ENCODE measurements around the gene STX3.
"Not testable (repeated sequence)": the region's sequence is repeated elsewhere in the genome, so short reads cannot be mapped to it uniquely, and the experiment has no call there.

Gene STX3

DNA sequence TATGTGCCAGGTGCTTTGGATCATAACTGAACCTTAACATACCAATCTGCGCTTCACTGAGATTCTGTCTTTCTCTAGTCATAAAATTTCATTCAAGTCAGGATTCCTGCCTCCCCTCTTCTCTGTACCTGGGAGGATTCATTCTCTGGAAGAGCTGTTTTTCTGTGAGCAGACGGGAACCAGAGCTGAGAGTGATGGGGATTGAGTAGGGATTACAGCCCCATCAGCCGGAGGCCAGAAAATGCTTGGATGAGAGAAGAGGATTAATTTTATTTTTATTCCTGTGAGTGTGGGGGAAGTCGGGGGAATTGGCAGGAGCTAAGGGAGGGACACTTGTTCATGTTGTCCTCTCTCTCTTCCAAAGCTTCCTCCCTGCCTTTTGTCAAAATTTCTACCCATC lies 4.7 kb downstream of the STX3 start:
- DNase-seq, result no peak

DNA sequence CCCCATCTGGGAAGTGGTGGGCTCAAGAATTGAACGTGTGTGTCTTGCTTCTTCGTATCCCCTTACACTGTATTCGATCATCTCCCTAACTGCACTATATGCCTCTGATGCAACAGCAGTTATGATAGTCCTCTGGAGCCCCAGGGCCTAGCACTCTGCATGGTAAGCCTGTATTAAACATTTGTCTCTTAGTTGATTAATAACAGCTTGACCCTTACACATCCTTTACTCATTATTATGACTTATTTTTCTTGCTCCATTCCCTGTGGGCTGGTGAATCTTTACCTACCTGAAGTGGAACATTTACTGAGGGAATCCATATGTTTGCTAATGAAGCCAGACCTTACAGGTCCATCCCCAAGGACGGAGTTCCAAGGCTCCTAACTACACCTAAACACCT lies 5.6 kb downstream of the STX3 start:
- no peak for DNase-seq

- DNase-seq, result no peak
Measured at GRCh38 chr11:59761993-59762392, 6.8 kb downstream of the STX3 start.

- DNase-seq, result no peak
Measured at GRCh38 chr11:59765068-59765735, 10.0 kb downstream of the STX3 start.

DNA sequence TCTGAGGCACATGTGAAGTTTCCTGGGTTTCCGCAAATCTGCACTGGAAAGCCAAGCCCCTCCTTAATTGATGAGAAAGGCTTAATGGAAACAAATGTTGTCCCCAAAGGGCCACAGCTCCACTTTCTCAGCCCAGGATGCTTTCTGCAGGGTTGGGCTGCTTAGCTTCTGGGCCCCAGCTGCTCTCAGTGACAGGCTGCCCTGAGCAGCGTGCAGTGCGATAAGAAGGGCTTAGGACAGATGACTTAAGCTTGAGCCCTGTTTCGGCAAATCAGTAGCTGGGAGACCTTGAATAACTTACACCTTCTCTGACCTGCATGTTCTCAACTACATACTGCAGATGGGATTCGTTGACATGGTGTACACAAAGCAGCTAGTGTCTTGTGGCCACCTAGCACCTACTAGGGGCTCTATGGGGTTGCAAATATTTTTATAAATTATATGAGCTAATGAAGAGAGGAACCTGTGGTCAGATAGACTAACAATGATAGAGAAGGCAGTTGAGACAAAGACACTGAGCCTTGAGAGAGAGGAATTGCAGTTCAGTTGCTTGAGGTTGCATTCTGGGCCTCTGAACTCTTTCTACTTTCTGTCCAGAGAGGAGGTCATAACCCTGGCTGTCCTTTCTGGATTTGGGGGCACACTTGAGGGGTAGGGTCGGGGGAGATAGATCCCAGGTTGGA lies 11.5 kb downstream of the STX3 start:
- DNase-seq, result no peak

- DNase-seq, result no peak
Measured at GRCh38 chr11:59767225-59767611, 12.0 kb downstream of the STX3 start.

GRCh38 chr11:59769111-59769510 lies 13.9 kb downstream of the STX3 start:
- no peak for DNase-seq

- no peak for DNase-seq
Measured at GRCh38 chr11:59769828-59770227, 14.7 kb downstream of the STX3 start.

- no peak for DNase-seq
Measured at GRCh38 chr11:59770319-59770718, 15.1 kb downstream of the STX3 start.

- DNase-seq, result no peak
Measured at GRCh38 chr11:59770869-59771268, 15.7 kb downstream of the STX3 start.

- DNase-seq, result no peak
Measured at GRCh38 chr11:59771605-59772004, 16.4 kb downstream of the STX3 start.

DNA sequence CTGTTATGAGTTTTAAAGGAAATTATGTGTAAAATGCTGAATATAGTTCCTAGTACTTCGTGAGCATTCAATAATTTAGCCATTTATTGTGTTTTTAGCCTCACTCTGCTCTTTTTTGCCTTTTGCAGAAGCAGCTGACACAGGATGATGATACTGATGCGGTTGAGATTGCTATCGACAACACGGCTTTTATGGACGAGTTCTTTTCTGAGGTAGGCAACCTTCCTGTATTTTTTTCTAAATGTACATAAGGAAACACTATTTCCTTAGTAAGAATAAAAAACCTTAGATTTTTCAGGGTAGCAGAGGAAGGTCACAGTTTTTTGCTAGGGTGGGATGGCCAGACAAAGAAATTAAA lies 17.9 kb downstream of the STX3 start:
- no peak for DNase-seq

DNA sequence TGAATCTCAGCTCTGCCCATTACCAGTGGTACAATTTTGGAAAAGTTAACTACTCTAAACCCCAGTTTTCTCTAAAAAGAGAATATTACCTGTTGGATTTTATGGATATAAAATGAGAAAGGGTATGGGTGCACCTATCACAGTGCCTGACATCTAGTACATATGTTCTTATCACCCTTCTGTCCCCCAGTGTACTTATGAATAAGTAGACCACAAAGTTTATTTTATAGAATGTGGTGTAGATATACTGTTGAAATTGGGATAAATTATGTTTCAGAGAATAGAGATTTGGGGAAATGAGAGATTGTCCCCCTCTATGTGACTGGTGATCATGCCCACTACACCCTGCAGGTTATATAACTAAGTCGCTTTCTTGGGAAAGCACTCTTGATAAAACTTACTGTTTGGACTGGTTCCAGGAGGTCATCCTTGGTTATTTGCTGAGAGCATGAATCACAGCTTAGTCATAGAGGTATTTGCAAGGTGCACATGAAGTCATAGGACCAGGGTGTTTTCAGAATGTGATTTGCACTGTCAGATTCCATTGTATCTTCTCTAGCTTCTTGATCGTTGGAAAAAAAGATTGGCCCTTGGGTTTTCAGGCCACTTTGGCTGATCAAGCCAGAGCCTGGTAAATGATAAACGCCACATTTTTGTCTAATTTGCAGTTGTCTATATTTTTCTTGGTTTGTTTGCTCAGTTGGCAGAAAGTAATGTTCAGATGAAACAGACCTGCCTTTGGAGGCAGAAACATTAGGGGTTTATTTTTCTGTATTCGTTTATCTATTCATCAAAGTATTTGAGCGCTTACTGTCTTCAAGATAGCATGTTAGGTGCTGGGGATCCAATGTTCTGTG lies 21.3 kb downstream of the STX3 start:
- no peak for DNase-seq

DNA sequence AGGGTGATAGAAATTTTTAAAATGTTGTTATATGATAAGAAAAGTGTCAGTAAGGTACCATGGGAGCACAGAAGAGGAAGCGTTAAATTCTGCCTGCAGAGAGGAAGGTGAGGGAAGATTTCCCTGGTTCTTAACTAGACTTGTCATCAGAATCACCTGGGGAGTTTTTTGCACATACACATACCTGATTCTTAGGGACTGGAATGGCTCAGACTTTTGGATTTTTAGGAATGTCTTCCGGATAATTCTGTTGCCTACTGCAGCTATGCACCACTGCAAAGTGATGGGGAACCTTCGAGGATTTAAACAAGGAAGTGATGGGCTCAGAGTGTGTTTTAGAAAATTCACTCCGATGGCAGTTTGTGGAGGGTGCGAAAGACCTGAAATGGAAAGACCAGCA lies 21.9 kb downstream of the STX3 start:
- no peak for DNase-seq

DNA sequence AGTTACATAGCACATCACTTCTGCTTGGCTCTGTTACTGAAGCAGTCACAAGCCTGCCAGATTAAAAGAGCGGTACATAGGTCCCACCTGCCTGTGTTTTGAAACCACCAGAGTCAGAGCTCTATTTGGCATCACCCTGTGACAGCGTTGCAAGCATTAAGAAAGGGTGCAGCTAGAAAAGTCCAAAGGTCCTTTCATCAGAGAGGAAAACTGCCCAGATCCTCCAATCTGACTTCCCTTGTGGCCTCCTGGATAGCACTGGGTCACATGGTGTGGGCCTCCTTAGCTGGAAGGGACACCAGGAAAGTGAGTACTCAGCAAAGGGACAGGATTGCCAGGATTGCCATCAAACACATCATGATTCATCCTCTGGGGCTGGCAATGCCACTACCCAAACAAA lies 22.9 kb downstream of the STX3 start:
- no peak for DNase-seq

DNA sequence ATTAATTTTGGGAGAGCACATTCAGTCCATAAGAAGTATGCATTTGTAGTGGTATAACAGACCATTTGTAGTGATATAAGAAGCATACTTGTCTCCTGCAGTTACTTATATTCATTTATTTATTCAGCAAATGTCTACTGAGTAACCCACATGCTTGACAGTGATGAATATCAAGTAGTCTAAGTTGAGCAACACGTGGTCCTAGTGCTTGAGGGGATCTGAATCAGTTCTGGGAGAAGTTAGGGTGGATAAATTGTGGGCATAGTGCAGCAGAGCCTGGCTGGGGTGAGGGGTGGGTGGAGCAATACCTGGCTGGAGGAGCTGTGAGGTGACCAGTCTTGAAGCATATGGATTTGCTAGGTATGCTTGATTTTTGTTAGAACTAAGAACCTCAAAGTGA lies 24.3 kb downstream of the STX3 start:
- no peak for DNase-seq

- no peak for DNase-seq
Measured at GRCh38 chr11:59782080-59782479, 26.9 kb downstream of the STX3 start.

GRCh38 chr11:59783632-59784090 lies 28.5 kb downstream of the STX3 start:
- no peak for DNase-seq

- DNase-seq, result not testable (repeated sequence)
Measured at GRCh38 chr11:59784441-59784840, 29.3 kb downstream of the STX3 start.

- no peak for DNase-seq
Measured at GRCh38 chr11:59785818-59786217, 30.6 kb downstream of the STX3 start.

GRCh38 chr11:59787255-59787588 lies 32.0 kb downstream of the STX3 start:
- no peak for DNase-seq

DNA sequence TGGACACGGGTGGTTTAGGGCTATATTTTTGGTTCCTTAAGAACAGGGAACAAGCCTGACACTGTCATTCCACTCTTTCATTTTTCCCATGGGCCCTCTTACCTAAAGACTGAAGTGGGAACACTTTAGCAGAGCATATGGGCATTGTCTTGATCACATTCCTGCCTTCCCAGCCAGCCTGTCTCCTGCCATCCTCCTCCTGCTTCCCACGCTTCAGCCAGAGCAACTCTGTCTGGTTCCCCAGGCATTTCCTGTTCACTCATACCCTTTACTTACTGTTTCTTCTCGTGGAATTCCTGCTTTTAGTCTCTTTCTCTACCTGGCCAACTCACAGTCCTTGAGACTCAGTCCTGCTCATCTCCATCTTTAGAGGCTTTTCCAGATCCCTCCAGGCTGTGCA lies 32.6 kb downstream of the STX3 start:
- DNase-seq, result no peak

DNA sequence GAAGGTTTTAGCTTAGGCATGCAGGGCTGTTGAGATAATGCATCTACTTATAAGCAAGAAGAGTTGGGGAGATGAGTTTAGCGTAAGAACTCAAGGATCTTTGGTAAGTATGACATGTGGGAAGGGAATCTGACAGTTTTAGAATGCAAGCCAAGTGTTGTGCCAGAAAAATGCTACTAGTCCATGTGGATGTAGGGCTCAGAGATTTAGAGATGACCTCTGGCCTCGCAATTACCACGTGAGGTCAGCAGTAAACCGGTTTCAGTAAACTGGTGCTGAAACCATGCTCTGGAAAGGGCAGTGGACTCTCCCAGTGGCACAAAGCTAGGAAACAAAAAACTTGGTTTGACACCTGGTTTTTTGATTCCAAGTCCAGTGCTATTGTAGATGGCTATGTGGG lies 36.5 kb downstream of the STX3 start:
- no peak for DNase-seq

DNA sequence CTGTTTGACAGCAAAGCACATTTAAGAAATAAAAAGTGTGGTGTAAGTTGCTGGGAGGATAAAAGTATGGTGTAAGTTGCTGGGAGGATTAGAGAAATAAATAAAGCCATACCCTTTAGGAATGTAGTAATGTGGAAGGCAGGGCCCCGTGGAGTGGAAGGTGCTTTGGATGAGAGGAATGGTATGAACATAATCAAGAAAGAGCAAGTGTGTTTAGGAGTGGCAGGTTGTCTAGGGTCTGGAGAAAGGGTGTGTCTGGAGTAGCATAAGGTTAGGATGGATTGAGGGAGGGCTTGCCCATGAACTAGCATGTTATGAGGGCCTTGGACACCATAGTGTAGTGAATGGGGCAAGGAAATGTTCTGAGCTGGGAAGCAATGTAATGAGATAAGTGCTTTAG lies 37.3 kb downstream of the STX3 start:
- DNase-seq, result no peak
